CD4-positive, alpha-beta T cell treated with Interleukin-15 for 4 hours (primary cell): ENCODE measurements around the gene ATP5MG.
"Not testable (repeated sequence)": the region's sequence is repeated elsewhere in the genome, so short reads cannot be mapped to it uniquely, and the experiment has no call there.

ENCODE experiments used
- DNase-seq: peaks from one replicate; pipeline ENCODE4 v3.0.0-alpha.2; 2020; ENCODE audit warnings: low spot score

Gene ATP5MG

DNA sequence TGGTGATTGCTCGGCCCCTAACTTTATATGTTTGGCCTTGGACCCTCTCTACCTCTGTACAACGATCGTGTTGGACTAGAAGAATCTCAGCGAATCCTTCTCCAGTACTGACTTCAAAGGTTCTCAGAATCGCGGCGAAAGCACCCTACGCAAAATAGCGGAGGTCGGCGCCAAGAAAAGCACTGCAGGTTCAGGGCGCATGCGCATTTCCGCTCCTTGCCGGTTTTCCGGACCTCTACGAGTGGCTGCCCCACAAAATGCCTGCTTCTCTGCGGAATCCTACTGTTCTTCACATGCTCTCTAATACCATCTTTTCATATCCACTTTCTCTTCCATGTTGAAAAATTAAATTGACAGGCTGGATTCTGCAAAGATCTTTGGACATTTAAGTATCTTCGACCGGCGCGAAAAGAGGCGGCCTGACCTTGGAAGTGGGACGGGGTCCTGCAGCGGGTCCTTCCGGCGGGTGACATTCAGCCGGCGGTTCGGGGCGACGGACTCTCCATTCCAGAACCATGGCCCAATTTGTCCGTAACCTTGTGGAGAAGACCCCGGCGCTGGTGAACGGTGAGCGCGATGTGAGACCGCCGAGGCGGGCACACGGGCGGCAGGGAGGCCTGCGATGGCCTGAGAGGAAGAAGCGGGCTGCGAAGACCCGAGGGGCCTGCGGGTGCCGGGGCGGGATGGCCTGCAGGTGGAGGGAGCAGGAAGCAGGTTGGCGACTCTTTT is at the start of gene ATP5MG:
TSS of gene ATP5MG (plus strand) at position 456 of the 729 bp plus-strand sequence. CDS start at position 516, 60 bp downstream.
- peak; percentile 93 for DNase-seq

DNA sequence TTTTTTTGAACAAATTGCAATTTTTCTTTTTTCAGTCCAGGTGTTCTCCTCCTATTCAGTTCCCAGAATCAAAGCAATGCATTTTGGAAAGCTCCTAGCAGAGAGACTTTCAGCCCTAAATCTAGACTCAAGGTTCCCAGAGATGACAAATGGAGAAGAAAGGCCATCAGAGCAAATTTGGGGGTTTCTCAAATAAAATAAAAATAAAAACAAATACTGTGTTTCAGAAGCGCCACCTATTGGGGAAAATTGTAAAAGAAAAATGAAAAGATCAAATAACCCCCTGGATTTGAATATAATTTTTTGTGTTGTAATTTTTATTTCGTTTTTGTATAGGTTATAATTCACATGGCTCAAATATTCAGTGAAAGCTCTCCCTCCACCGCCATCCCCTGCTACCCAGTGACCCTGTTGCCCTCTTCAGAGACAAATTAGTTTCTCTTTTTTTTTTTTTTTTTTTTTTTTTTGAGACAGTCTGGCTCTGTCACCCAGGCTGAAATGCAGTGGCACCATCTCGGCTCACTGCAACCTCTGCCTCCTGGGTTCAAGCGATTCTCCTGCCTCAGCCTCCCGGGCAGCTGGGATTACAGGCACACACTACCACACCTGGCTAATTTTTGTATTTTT is 48.2 kb upstream of the ATP5MG start:
- DNase-seq: peak; percentile 72

- DNase-seq: no peak
Measured at GRCh38 chr11:118358071-118358470, 43.3 kb upstream of the ATP5MG start.

GRCh38 chr11:118359295-118359958 is 42.0 kb upstream of the ATP5MG start, which contains the start of gene UBE4A:
TSS of gene UBE4A (plus strand) at chr11:118359600. CDS start at chr11:118365081, 5,481 bp downstream.
- DNase-seq: peak; percentile 98

GRCh38 chr11:118364956-118365615 is 36.3 kb upstream of the ATP5MG start:
- DNase-seq: no peak

DNA sequence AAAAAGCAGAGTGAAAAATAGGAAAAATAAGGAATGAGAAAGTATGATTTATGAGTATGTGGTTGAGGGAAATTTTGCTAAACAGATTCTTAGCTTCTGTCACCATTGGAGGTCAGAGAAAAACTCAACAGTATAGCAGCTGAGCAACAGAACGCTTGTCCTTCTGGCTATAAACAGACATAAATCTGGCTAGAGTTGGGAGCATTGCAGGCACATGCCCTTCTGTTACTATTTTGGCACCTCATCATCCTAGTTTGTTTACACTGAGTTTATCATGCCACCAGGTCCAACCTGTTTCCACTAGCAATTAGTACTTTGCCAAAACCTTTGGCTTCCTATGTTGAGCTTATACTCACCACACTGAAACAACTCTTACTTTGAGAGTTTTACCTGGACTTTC is 35.1 kb upstream of the ATP5MG start:
- no peak for DNase-seq

- no peak for DNase-seq
Measured at GRCh38 chr11:118370774-118371173, 30.6 kb upstream of the ATP5MG start.

- DNase-seq: no peak
Measured at GRCh38 chr11:118373263-118373662, 28.1 kb upstream of the ATP5MG start.

- no peak for DNase-seq
Measured at GRCh38 chr11:118373871-118374270, 27.5 kb upstream of the ATP5MG start.

GRCh38 chr11:118374729-118375128 is 26.7 kb upstream of the ATP5MG start:
- DNase-seq: no peak

DNA sequence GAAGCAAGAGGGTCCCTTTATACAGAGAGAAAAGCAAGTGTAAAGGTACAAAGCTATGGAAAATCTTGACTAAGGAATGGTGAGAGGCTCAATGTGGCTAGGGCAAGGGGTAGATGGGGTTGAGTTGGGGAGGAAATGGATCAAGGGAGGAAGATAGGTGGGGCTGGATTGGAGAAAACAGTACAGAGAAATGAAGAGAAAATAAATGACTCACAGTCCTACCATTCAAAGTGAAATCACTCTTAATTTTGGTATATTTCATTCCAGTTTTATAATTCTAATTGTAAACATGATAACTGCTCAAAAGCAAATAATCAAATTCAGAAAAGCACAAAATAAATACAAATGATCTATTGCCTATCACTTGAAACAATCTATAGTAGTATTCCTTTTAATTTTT is 25.4 kb upstream of the ATP5MG start:
- no peak for DNase-seq

GRCh38 chr11:118379497-118379896 is 21.9 kb upstream of the ATP5MG start:
- no peak for DNase-seq

DNA sequence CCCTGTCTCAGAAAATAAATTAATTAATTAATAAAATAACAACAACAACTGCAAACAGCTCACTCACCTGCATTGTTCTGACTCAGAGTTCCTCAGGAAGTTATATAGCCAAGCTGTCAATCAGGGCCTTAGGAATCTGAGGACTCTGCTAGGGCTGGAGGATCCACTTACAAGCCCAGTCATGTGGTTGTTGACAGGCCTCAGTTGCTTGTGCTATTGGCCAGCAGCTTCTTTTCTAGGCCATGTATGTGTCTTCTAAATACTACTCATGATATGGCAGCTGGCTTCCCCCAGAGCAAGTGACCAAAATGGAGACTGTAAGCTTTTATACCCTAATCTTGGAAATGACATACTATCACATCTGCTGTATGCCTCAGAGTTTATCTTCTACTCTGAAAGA is 20.8 kb upstream of the ATP5MG start:
- no peak for DNase-seq

- DNase-seq: no peak
Measured at GRCh38 chr11:118382954-118383353, 18.5 kb upstream of the ATP5MG start.

GRCh38 chr11:118383657-118384056 is 17.7 kb upstream of the ATP5MG start:
- no peak for DNase-seq

DNA sequence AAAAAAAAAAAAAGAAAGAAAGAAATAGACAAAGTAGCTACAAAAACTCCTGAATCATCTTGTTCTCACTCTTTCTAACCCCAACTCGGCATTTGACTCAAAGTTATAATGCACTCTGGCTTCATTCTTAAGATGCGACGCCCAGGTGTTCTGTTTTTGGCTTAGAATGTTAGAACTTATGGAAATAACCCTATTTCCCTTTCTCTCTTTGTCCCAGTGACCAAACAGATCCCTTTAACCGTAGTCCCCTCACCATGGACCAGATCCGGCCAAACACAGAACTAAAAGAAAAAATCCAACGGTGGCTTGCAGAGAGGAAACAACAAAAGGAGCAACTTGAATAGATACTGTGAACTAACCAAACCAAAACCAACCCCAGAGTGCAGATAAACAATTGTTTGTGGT is 5.3 kb upstream of the ATP5MG start:
- peak; percentile 10 for DNase-seq

- DNase-seq: no peak
Measured at GRCh38 chr11:118397448-118397847, 4.0 kb upstream of the ATP5MG start.

DNA sequence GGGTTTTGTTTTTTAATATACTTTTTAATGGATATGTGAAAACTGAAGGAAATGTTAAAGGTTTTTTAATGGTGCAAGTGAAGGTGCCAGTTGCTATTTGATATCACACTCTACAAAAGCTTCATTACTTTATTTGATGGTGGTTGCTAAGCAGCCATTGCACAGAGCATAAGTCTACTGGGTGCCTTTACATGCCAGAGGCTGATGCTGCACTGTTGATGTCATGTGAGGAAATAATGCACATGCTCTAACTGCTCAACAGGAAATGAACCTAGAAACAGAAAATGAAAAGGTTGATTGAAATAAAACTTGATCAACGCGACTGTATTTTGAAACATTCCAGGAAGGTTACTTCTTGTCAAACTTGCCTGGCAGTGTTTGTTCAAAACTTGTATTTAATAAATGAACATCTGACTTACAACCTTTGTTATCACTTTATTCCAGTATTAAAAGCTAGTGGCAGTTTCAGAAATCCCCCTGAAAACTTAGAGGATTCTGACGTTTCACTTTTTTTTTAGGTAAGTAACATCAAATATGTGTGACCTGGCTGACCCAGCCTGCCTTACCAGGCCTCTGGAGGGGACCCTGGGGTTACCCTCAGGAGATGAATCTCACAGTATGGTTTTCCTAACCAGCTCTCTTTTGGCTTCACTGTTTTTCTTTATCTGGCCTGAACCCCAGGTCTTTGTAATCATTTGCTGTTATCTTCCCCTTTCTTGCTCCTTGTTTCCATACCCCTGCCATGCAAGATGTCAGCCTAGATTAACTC is 2.4 kb upstream of the ATP5MG start:
- peak; percentile 80 for DNase-seq

DNA sequence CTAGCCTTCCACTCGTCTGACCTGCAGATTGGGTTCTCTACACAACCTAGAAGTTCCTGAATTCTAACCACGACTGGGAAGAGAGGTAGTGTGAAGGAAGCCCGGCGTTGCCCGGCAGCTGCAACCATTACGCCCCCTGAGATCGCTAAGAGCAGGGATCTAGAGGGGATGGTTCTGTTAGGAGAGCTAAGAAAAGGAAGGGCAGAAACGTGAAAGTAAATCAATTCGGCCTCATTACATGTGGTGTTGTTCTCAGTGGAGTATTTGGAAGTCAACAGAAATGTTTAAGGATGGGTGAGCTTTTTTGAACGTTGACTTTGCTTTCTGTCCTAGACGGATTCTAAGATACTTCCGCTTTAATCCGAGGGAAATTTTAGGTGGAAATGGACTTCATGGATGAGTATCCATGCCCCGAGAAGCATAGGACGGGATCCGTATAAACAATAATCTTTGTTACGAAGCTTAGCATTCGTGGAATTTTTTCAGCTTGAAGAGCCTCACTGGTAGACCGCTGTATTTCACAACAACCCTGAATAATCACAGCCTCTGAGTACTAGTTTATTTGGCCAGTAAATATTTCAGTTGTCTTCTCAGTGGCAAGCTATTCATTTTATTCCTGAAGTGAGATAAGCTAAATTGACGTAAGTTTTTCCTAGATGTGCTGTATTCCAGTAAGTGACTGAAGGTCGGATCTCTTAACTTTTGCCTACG is 629 bp downstream of the ATP5MG start:
- no peak for DNase-seq

- DNase-seq: not testable (repeated sequence)
Measured at GRCh38 chr11:118402594-118402993, 1.2 kb downstream of the ATP5MG start.

GRCh38 chr11:118406599-118407166 is 5.3 kb downstream of the ATP5MG start:
- DNase-seq: no peak
